ENCODE measurements around the gene SFXN5. TPM values are rescaled to one million over a fixed set of nuclear protein-coding genes. Genes with fewer than 3 reads are reported as not detected.

SFXN5 gene
- total RNA-seq, 1 experiment from 2014 or later: 11.1 TPM

DNA sequence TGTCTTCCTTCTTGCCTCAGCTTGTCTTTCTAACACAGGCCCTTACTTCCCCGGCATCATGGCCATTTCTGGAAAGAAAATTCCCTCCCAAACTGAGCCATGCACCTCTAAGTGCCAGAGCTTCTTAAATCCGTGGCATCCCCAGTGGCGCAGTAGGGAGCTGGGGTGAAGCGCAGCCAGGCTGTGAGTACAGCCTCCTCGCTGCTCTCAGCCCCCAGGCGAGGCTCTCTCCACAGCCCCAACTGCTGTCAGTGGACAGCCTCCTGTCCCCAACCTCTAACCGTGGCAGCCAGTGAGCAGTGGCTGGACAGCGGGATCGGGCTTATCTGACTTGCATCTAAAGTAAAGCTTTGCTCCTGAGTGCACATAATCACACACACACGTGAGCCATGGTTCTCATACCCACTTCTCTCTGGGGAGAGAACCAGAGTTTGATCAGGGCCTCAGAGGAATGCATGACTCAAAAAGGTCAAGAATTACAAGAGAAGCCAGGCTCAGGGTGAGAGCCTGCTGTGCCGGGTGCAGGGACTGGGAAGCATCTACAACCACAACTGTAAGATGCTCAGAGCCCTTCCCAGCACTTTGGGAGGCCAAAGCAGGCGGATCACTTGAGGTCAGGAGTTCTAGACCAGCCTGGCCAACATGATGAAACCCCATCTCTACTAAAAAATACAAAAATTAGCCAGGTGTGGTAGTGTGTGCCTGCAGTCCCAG, 50.7 kb downstream of the SFXN5 start:
- no peak for DNase-seq (ENCODE audit: low spot score)

DNA sequence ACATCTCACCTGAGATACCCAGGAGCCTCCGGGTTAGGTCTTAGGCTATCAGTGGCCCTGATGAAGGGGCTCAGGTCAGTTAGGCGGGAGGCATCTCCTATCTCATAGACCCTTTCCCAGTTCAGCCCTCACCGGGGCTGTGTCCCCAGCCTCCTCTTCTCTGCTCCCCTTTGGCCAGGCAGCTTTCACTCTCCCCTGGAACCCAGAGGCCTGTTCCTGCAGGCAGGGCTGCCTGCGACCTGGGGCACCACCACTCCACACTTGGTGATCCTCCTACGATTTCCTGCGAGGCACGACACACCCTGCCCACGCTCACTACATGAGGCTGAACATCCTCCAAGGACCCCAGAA, 51.2 kb downstream of the SFXN5 start:
- DNase-seq (ENCODE audit: low spot score): no peak

GRCh38 chr2:73018188-73018825, 53.2 kb downstream of the SFXN5 start:
- no peak for DNase-seq (ENCODE audit: low spot score)

DNA sequence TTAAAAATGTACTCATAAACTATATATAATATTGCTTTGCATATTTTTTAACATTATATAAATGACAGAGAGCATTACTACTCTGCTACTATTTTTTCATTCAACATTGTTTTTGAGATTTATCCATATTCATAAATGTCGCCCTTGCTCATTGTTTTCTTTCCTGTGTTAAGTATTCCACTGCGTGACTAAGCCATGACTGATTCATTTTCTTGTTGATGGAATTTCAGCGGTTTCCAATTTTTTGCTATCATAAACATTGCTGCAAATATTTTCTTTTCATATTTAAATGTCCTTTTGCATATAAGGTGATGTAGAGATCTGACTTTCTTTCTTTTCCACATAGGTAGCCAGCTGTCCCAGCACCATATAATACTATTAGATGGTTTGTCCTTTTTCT, 57.6 kb downstream of the SFXN5 start:
- DNase-seq (ENCODE audit: low spot score): no peak

GRCh38 chr2:73009177-73009839, 62.2 kb downstream of the SFXN5 start:
- no peak for DNase-seq (ENCODE audit: low spot score)

DNA sequence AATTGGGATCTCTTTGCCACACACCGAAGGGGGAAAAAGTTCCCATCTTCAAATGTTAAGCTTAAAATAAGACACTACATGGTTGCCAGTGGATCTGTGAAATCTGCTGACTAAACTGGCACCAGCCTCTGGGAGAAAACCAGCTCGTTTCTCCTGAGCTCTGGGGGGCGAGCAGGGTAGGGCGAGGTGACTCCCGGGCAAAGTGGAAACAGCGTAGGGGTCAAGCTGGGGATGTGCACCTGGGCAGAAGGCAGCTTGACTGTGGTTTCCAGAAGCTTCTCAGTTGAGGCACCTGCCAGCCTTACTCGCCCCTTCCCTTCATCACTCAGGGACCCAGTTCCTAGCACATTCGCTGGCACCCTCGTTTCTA, 62.8 kb downstream of the SFXN5 start:
- DNase-seq (ENCODE audit: low spot score): no peak

DNA sequence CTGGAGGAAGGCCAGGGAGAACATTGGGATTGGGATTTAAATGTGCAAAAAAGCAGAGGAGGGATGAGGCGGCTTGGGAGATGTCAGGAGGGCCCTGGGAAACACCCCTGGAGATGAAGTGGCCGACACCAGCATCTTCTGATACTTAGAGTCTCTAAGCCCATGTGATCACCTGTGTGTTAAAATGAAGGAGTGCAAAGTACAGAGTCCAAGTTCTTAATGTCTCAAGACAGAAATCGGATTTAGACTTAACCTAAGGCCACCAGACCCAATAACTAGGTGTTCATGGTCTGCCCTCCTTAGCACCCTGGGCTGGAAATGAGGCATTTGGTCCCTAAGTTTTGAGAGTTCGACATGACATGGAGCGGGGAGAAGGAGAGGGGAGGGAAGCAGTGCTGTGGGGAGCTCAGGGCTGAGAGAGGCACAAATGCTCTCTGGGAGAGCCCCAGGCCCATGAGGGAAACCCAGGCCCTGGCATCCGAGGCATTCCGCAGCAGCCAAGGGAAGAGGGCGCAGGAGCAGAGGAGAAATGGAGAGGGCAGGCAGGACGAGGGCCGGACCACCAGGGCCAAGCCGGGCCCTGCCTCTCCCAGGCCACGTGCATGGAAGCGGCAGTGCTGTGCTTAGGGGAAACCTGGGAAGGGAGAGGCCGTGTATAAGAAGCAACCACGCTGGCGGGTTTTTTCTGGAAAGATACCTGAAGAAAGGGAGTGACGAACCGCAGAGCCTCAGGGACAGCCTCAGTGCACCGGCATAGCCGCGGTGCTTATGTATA, 63.3 kb downstream of the SFXN5 start:
- DNase-seq (ENCODE audit: low spot score): no peak

DNA sequence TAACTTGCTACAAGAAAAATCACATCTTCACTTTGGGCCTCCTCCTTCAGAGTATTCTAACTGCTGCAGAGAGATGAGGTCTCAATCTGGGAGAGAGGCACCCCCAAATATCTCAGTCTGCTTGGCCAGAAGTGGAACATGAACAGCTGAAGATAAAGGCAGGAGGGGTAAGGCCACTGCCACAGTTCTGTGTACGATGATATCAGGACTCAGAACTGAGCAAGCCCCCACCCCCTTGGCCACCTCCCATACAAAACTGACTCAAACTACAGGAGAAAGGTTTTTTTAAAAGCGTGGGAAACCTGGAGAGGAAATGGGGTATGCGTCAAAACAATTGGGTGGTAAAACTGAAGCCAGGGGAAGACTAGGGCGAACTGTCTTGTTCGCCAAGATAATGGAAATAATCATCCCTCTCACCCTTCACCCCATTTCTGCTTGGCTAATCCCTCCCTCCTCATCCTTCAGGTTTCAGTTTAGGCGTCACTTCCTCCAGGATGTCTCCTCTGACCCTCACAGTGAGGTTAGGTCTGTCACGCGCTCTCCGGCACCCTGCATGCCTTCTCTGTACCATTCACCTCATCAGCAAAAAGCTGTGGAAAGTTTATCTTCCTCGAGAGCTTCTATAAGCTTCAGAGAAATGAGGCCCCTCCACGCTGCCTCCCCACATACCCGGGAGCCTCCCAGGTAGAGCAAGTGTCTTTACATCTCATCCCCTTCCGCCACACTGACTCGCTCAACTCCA, 64.4 kb downstream of the SFXN5 start:
- DNase-seq (ENCODE audit: low spot score): no peak

- DNase-seq (ENCODE audit: low spot score): no peak
These were observed 66.5 kb downstream of the SFXN5 start for GRCh38 chr2:73004889-73005596.

DNA sequence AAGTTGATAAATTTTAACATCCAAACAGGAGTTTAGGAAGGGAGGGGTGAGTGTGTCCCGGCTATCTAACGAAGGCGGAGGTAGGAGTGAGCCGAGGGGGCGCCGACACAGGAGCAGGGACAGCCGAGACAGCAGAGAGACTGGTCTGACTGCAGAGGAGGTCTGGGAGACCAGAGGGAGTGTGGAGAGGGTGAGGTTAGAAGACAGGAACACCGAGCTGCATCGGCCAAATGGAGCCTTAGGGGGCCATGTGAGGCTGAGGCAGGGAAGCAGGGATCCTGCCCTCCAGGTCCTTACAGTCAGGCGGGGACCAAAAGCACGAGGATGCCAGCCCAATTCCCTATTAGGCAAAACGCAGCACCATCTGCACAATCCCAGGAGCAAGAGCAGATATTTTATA, 67.0 kb downstream of the SFXN5 start:
- no peak for DNase-seq (ENCODE audit: low spot score)

GRCh38 chr2:73003027-73003426, 68.5 kb downstream of the SFXN5 start:
- no peak for DNase-seq (ENCODE audit: low spot score)

GRCh38 chr2:73000808-73001570, 70.5 kb downstream of the SFXN5 start:
- no peak for DNase-seq (ENCODE audit: low spot score)

DNA sequence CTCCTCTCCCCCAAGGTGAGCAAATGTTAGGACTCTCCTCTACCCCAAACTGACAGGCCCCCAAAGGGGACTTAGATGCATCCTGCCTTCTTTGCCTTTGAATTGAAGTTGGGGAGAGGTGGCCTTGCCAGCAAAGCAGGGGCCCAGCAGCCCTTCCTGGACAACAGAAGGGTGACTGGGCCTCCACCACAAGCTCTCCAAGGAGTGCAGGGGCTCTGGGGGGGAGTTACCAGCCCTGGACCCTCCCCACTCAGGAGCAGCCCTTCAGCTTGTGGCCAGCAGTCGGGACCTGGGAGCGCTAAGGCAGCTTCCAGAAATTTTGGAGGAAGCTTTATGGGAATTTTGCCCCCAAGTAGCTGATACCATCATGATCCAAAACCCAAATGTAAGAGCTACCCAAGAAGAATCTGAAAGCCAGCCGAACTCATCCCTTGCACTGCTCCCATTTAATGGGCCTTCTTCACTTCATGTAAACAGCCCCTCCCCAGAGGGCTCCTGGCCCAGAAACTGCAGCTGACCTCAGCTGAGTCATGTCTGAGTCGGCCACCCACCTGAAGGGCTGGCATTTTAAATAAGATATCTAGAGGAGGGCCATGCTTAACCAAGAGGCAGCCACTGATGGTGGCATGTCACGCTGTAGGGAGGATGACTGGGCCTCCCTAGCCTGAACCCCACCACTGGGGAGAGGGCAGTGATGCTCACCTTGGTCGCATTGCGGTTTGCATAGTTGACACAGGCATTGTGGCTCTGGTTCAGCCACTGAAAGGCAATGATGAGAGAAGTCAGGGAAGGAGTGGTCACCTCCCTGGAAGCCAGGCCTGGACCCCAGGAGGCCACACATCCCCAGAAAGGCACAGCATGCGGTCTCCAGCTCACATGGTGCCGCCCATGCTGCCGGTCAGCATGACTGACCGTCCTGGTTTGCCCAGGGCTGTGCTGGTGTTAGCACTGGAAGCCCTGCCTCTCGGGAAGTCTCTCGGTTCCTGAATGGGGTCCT, 71.5 kb downstream of the SFXN5 start:
- DNase-seq (ENCODE audit: low spot score): peak; percentile 72

GRCh38 chr2:72998724-72999123, 72.8 kb downstream of the SFXN5 start:
- DNase-seq (ENCODE audit: low spot score): no peak

DNA sequence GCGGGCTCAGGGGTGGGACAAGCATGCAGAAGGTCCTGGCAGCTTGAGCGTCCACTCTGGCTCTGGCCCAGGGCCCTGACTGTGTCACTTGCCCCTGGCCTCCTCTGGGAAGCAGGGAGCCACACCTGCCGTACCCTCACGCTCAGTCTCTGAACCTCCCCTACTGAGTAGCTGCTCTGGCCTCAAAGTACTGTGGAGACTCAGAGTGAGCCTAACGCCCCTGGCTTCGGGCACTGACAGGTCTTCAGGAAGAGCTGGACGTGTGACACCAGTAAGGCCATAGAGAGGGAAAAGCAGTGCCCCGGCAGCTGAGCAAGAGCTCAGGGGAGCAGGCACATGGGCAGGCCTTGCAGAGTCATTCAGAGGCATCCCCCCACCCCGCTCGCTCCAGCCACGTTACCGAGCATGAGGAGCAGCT, 73.3 kb downstream of the SFXN5 start:
- DNase-seq (ENCODE audit: low spot score): no peak

DNA sequence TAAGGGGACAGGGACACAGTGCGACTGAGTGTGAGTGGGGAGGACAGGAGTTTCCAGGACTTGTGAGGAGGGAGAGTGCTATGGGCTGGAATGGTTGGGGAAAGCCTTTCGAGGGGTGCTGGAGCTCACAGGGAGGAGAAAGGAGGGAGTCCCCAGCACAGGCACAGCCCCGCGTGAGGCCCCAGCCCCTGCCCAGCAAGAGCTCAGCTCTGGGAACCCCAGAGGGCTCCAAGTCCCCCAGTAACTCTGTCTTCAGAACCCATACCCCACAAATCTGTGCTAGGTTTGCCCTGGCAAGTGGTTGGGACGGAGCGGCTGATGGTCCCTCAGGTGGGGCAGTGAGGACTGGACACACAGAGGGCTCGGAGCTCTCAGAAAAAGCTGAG, 75.4 kb downstream of the SFXN5 start:
- DNase-seq (ENCODE audit: low spot score): no peak

DNA sequence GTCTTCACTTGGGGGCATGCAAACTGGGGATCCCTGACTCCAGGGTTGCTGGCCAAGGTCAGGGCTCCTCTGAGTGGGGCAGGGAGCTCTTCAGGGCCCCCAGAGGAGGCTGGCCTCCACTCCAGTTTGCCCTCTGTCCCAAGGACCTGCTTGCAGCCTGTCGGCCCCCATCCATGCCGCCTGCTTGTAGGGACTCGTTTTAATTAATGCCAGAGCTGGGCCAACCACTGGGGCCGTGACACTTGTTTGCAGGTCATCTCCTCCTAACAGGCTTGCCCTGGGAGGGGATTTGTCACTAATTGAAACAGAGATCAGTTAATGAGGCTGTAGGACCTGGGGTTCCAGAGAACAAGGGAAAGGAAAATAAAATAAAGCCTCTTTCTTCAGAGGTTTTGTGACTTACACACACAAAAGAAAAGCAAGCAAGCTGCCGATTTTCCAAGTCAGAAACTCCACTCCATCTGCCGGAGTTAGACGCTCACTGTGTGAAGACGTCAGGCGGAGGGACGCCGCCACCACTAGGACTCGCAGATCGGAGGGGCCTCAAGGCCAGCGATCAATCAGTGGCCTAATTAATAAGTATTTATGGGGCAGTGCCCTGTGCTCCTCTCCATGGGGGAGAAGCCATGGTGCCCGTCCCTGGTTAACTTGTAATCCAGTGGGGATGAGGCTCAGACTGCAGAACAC, 75.9 kb downstream of the SFXN5 start:
- DNase-seq (ENCODE audit: low spot score): no peak

DNA sequence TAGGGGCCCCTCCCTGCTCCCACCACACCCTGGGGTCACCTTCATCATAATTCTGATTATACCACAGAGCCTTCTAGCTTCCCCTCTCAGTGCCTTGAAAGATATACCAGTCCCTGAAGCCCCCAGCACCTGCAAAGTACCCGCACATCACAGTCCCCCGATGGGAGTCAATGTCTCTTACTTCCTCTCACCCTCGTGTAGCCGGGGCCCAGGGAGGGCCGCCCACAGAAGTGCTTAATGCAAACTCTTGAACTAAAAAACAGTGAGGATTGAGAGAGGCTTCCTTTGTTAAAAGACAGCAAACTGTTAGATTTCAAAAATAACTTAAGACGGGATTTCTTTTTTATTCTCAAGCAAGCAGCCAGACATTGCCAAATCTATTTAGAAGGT, 76.5 kb downstream of the SFXN5 start:
- DNase-seq (ENCODE audit: low spot score): no peak
